GM19372 (cell line): ENCODE data around the gene CDKL1.
A peak's percentile ranks its signal among the peaks of the same experiment; 100 is the strongest.
"Not testable (repeated sequence)": the region's sequence is repeated elsewhere in the genome, so short reads cannot be mapped to it uniquely, and the experiment has no call there.

Experiments
- ATAC-seq: cut with Tn5 transposase; IDR thresholded peaks from one replicate; pipeline ENCODE4 v1.9.1; 2021; ENCODE audit warnings: mild to moderate bottlenecking, low read depth, moderate library complexity; ENCODE audit not compliant: unreplicated experiment

The CDKL1 gene

GRCh38 chr14:50388256-50388931, 8.3 kb downstream of the CDKL1 start:
- no peak for ATAC-seq

- no peak for ATAC-seq
Observed at GRCh38 chr14:50387548-50387947, 9.1 kb downstream of the CDKL1 start.

- ATAC-seq: no peak
Observed at GRCh38 chr14:50383618-50384225, 13.0 kb downstream of the CDKL1 start.

GRCh38 chr14:50381823-50382287, 14.8 kb downstream of the CDKL1 start:
- no peak for ATAC-seq

- ATAC-seq: no peak
Observed at GRCh38 chr14:50381008-50381407, 15.7 kb downstream of the CDKL1 start.

- ATAC-seq: no peak
Observed at GRCh38 chr14:50380455-50380854, 16.2 kb downstream of the CDKL1 start.

- no peak for ATAC-seq
Observed at GRCh38 chr14:50379563-50379962, 17.1 kb downstream of the CDKL1 start.

GRCh38 chr14:50377550-50378085, 19.1 kb downstream of the CDKL1 start:
- ATAC-seq: no peak

- ATAC-seq: no peak
Observed at GRCh38 chr14:50375760-50376159, 20.9 kb downstream of the CDKL1 start.

GRCh38 chr14:50373959-50374358, 22.7 kb downstream of the CDKL1 start:
- no peak for ATAC-seq

GRCh38 chr14:50371546-50371945, 25.1 kb downstream of the CDKL1 start:
- ATAC-seq: no peak

- ATAC-seq: no peak
Observed at GRCh38 chr14:50366589-50366988, 30.1 kb downstream of the CDKL1 start.

- ATAC-seq: no peak
Observed at GRCh38 chr14:50366115-50366514, 30.6 kb downstream of the CDKL1 start.

- not testable (repeated sequence) for ATAC-seq
Observed at GRCh38 chr14:50365572-50365971, 31.1 kb downstream of the CDKL1 start.

GRCh38 chr14:50364792-50365191, 31.9 kb downstream of the CDKL1 start:
- ATAC-seq: no peak

GRCh38 chr14:50363714-50364111, 33.0 kb downstream of the CDKL1 start:
- ATAC-seq: peak; percentile 87

GRCh38 chr14:50362764-50363713, 33.6 kb downstream of the CDKL1 start:
- ATAC-seq: peak; percentile 4

- not testable (repeated sequence) for ATAC-seq
Observed at GRCh38 chr14:50361473-50362403, 34.9 kb downstream of the CDKL1 start.

- no peak for ATAC-seq
Observed at GRCh38 chr14:50360851-50361250, 35.8 kb downstream of the CDKL1 start.

- no peak for ATAC-seq
Observed at GRCh38 chr14:50360093-50360492, 36.6 kb downstream of the CDKL1 start.
